SW480 (cell line): ENCODE results near the gene PHETA1.
"Not testable (repeated sequence)": the region's sequence is repeated elsewhere in the genome, so short reads cannot be mapped to it uniquely, and the experiment has no call there.

Source experiments
- DNase-seq: peaks from one replicate; pipeline ENCODE4 v3.0.0-alpha.2; 2016; ENCODE audit warnings: low spot score

PHETA1 gene

GRCh38 chr12:111349101-111349747 is 19.7 kb downstream of the PHETA1 start:
- no peak for DNase-seq

- no peak for DNase-seq
These were observed 20.8 kb downstream of the PHETA1 start for GRCh38 chr12:111347891-111348644.

DNA sequence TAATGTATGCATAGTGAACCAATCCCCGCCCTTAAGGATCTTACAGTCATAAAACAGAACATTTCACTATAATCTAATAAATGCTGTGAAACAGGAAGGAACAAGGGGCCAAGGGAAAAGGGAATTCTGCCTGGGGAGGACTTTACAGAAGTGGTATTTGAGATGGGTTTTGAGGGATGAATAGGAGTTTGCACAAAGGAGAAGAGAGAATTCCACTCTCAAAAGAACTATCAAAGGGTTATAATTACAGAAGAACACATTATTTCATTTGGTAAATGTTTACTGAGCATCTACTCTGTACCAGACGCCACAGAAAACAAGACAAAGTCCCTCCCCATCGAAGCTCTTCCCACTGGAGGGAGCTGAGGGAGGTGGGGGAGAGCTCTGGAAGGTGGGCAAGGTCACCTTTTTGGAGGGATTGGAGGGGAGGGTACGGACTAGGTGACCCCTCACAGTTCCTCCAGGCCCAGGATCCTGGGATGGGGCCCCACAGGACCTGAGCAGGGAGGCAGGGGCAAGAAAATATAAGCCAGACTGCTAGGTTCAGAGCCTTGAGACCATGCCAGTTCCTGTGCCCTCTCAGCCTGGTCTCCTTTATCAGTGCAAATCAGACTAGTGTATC is 24.5 kb downstream of the PHETA1 start:
- no peak for DNase-seq

DNA sequence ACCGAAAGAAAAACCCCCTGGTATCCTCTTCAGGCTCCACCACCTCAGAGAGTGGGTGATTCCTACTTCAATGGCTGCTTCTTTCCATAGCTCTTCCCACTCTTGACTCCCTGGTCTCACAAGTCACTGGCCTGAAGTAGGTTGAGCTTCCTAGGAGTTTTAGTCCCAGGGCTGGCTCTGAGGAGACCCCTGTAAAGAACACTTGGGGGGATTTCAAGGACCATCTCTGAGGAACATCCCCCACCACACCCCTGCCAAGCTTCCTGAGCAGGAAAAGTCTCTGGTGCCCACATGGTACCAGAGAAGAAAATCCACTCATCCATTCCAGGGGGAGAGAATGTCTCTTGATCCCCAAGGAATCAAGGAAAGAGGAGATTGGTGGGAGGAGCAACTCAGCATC is 25.7 kb downstream of the PHETA1 start:
- DNase-seq = no peak

- no peak for DNase-seq
These were observed 26.5 kb downstream of the PHETA1 start for GRCh38 chr12:111342376-111342775.

- DNase-seq = no peak
These were observed 27.3 kb downstream of the PHETA1 start for GRCh38 chr12:111341426-111342065.

DNA sequence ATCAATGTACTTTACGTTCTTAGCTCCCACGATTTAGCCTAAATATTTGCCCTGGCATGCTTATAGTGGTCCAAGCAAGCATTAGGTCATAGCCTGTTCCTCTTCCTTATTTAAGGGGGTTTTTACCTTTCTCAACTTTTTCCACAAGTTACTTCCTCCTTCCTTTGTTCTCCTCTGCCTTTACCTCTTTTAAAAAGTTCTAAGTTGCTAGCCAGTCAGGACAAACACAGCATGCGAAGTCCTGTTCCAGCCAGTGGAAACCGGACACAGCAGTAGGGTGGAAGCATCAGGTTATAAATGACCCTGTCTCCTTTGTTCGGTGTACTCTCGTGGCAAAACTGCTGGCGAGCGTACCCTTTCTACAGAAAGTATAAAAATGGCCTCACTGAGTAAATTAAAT is 28.2 kb downstream of the PHETA1 start:
- not testable (repeated sequence) for DNase-seq

GRCh38 chr12:111340231-111340630 is 28.7 kb downstream of the PHETA1 start:
- DNase-seq = no peak

DNA sequence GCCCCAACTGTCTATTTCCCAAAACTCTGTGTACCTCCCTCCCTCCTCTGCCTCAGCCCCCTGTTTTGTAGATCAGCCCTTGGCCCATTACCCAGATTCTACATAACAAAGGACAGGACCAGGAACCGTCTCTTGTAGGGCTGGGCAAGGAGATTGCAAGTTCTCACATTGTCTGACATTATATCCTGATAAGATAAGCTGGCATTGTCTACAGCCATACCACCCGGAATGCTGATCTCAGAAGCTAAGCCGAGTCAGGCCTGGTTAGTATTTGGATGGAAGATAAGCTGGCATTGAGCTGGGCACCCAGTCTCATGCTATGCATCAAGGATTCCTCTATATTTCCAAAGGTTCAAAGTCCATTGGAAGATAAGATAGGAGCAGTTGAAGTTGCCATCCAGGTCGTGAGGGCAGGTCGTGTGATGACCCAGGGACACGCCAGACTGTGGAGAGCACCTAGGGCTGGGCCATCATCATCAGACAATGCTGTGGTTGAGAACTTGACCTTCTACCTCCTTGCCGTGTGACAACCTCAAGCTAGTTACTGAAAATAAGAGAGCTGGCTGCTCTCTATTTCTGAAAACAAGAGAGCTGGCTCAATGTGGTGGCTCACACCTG is 29.5 kb downstream of the PHETA1 start:
- no peak for DNase-seq

- no peak for DNase-seq
These were observed 30.8 kb downstream of the PHETA1 start for GRCh38 chr12:111338096-111338495.

DNA sequence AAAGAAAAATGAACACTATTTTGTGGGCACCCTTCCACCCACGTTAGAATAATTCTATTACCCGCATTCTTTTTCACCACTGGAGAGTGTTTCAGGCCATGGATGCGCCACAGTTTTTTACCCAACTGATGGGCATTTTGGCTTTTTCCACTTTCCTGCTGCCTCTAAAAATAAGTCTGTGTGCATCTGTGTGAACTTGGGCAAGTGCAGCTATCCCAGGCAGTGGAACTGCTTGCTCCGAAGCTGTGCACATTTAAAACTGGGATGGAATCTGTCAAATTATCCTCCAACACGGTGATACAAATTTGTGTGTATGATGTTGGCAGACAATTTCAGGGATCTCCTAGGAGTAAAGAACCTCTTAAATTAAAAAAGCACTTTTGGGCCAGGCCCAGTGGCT is 31.5 kb downstream of the PHETA1 start:
- no peak for DNase-seq

DNA sequence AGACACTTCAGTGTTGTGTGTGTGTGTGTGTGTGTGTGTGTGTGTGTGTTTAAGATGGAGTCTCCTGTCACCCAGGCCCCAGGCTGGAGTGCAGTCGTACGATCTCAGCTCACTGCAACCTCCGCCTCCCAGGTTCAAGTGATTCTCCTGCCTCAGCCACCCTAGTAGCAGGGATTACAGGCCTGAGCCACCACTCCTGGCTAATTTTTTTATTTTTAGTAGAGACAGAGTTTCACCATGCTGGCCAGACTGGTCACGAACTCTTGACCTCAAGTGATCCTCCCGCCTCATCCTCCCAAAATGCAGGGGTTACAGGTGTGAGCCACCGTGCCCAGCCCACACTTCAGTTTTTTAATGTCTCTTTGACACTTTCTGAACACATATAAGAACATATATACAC is 32.5 kb downstream of the PHETA1 start:
- not testable (repeated sequence) for DNase-seq

- DNase-seq = no peak
These were observed 33.1 kb downstream of the PHETA1 start for GRCh38 chr12:111335811-111336210.

- DNase-seq = not testable (repeated sequence)
These were observed 33.6 kb downstream of the PHETA1 start for GRCh38 chr12:111335301-111335700.

DNA sequence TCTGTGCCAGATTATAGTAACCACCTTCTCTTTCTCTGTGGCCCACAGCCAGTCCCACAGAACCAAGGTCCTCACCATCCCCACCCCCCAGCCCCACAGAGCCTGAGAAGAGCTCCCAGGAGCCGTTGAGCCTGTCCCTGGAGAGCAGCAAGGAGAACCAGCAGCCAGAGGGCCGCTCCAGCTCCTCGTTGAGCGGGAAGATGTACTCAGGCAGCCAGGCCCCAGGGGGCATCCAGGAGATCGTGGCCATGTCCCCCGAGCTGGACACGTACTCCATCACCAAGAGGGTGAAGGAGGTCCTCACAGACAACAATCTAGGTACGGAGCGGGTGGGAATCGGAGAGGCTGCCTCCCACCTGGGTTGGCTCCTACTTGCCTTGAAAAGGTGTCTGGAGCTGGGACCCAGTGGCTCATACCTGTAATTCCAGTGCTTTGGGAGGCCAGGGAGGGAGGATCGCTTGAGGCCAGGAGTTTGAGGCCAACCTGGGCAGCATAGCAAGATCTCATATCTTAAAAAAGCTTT is 34.4 kb downstream of the PHETA1 start:
- DNase-seq = no peak

GRCh38 chr12:111330800-111331752 is 37.8 kb downstream of the PHETA1 start:
- peak; percentile 65 for DNase-seq

DNA sequence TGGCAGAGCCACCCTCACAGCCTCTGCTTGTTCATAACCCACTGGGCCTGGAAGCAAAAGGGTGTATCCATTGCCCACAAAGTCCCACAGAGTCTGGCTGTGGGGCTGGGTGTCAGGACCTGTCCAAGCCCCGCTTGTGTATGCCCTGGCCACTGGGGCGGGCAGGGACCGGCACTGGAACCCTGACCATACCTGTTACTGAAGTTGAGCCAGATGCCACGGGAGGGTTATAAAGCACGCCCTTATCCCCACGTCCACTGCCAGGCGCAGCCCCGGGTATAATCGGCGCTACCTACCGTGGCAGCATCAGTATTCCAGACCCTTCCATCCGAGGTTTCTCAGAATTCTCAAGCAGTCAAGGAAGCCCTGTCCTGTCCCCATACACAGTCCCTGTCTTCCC is 40.8 kb downstream of the PHETA1 start:
- no peak for DNase-seq

DNA sequence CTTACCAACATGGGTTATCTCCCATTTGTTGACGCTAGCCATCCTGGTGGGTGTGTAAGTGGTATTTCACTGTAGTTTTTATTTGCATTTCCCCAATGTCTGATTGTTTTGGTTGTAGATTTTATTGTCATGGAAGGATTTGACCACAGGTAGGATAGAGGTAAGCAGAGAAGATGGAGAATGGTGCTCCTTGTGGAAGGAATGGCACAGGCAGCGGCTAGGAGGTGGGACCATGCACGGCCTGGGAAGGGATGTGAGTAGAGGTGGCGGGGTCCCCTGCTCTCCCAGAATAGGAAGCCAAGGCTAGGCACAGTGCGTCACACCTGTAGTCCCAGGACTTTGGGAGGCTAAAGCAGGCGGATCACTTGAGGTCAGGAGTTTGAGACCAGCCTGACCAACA is 41.4 kb downstream of the PHETA1 start:
- DNase-seq = no peak

DNA sequence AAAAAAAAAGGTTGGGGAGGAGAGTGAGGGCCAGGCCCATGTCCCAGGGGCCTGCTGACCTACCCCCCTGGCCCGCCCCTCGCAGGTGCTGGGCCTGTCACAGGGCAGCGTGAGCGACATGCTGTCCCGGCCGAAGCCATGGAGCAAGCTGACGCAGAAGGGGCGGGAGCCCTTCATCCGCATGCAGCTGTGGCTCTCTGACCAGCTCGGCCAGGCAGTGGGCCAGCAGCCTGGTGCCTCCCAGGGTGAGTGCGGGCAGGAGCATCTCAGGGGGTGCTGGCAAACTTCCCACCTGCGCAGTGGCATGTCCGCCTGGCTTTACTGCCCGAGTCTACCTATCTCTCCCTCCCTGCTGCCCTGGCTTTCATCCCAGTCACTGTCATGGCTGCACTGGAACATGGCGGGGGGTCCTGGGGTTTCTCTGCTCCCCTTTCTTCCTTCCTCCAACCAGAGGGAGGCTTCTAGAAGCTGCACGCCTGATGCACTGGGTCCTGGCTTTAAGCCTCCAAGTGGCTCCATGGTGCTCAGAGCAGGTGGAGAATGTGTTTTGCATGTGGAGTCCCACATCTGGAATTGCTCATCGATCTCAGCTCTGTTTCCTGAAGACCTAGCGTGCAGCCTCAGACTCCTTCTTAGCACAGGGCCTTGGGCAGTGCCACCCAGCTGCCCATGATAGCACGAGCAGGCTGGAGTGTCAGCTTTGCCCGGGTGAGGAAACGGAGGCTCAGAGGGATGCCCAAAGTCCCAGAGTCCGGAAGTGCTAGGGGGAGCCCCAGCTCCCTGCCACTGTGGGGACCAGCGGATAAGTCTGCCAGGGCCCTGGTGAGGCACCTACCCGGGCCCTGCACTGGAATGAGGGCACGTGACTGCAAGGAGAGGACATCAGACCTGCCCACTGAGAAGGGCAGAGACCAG is 46.3 kb downstream of the PHETA1 start:
- no peak for DNase-seq

GRCh38 chr12:111321317-111321716 is 47.6 kb downstream of the PHETA1 start:
- no peak for DNase-seq
